ENCODE results near the gene SPIN2B.
"Not testable (repeated sequence)": the region's sequence is repeated elsewhere in the genome, so short reads cannot be mapped to it uniquely, and the experiment has no call there.

The SPIN2B gene
- total RNA-seq, result 2.1 to 3.3 (median 2.7) reads per million in 3 donors

- H3K4me3 ChIP-seq (ENCODE audit: insufficient read depth, low read depth, low read length, poor library complexity, severe bottlenecking), result peak within 1 kb of the TSS; percentile 57
- no peaks in the 10 kb centered on the region for H3K4me1 ChIP-seq (ENCODE audit: control insufficient read depth, insufficient read depth, low read length, poor library complexity, severe bottlenecking)
- no peaks in the 10 kb centered on the region for H3K27me3 ChIP-seq (replicated peaks; ENCODE audit: control insufficient read depth, insufficient read depth, low read length, poor library complexity, severe bottlenecking)
- H3K27ac ChIP-seq (ENCODE audit: insufficient read depth, low read length, poor library complexity, severe bottlenecking), result peak within 1 kb of the TSS; percentile 51
- H3K9me3 ChIP-seq (ENCODE audit: control insufficient read depth, low read length), result no peaks in the 10 kb centered on the region
- peak; percentile 55 to 63 (median 57) for DNase-seq
- no peaks in the 10 kb centered on the region for H3K36me3 ChIP-seq (ENCODE audit: control insufficient read depth, insufficient read depth, low read length)
These were observed at the start of gene SPIN2B for GRCh38 chrX:57121162-57121755. TSS of gene SPIN2B (minus strand) at chrX:57121548.

GRCh38 chrX:57156397-57157049 is 35.2 kb upstream of the SPIN2B start:
- H3K27ac ChIP-seq (ENCODE audit: insufficient read depth, low read length, poor library complexity, severe bottlenecking), result no peak overlapping the region
- no peaks in the 10 kb centered on the region for H3K9me3 ChIP-seq (ENCODE audit: control insufficient read depth, low read length)
- H3K36me3 ChIP-seq (ENCODE audit: control insufficient read depth, insufficient read depth, low read length), result no peaks in the 10 kb centered on the region
- H3K4me1 ChIP-seq (ENCODE audit: control insufficient read depth, insufficient read depth, low read length, poor library complexity, severe bottlenecking), result no peaks in the 10 kb centered on the region
- DNase-seq, result no peak
- H3K4me3 ChIP-seq (ENCODE audit: insufficient read depth, low read depth, low read length, poor library complexity, severe bottlenecking), result no peak overlapping the region
- H3K27me3 ChIP-seq (replicated peaks; ENCODE audit: control insufficient read depth, insufficient read depth, low read length, poor library complexity, severe bottlenecking), result no peaks in the 10 kb centered on the region

DNA sequence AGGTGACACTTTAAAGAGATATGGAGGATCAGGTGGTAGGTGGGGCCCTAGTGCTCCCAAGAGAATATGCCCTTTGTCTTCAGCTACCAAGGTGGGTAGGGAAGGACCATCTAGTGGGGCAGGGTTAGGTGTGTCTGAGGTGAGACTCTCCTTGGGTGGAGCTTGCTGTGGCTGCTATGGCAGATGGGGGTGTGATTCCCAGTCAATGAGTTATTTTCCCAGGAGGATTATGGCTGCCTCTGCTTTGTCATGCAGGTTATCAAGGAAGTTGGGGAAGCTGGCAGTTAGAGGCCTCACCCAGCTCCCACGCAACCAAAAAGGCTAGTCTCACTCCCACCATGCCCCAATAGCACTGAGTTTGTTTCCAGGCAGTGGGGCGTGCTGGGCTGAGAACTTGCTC is 33.8 kb upstream of the SPIN2B start:
- Histone ChIP-seq H3K36me3 (ENCODE audit: control insufficient read depth, insufficient read depth, low read length) (no peaks in the 10 kb centered on the region), H3K4me1 (ENCODE audit: control insufficient read depth, insufficient read depth, low read length, poor library complexity, severe bottlenecking) (no peaks in the 10 kb centered on the region), H3K27me3 (replicated peaks; ENCODE audit: control insufficient read depth, insufficient read depth, low read length, poor library complexity, severe bottlenecking) (no peaks in the 10 kb centered on the region), H3K27ac (ENCODE audit: insufficient read depth, low read length, poor library complexity, severe bottlenecking) (no peak overlapping the region), H3K4me3 (ENCODE audit: insufficient read depth, low read depth, low read length, poor library complexity, severe bottlenecking) (no peak overlapping the region), H3K9me3 (ENCODE audit: control insufficient read depth, low read length) (no peaks in the 10 kb centered on the region)
- DNase-seq, result no peak

GRCh38 chrX:57152222-57152621 is 30.9 kb upstream of the SPIN2B start:
- not testable (repeated sequence) for H3K4me1 ChIP-seq (ENCODE audit: control insufficient read depth, insufficient read depth, low read length, poor library complexity, severe bottlenecking); H3K36me3 ChIP-seq (ENCODE audit: control insufficient read depth, insufficient read depth, low read length); H3K4me3 ChIP-seq (ENCODE audit: insufficient read depth, low read depth, low read length, poor library complexity, severe bottlenecking); H3K27me3 ChIP-seq (replicated peaks; ENCODE audit: control insufficient read depth, insufficient read depth, low read length, poor library complexity, severe bottlenecking); H3K9me3 ChIP-seq (ENCODE audit: control insufficient read depth, low read length); H3K27ac ChIP-seq (ENCODE audit: insufficient read depth, low read length, poor library complexity, severe bottlenecking); DNase-seq

- H3K4me3 ChIP-seq (ENCODE audit: insufficient read depth, low read depth, low read length, poor library complexity, severe bottlenecking), result no peak overlapping the region
- H3K36me3 ChIP-seq (ENCODE audit: control insufficient read depth, insufficient read depth, low read length), result no peaks in the 10 kb centered on the region
- H3K4me1 ChIP-seq (ENCODE audit: control insufficient read depth, insufficient read depth, low read length, poor library complexity, severe bottlenecking), result no peaks in the 10 kb centered on the region
- H3K27ac ChIP-seq (ENCODE audit: insufficient read depth, low read length, poor library complexity, severe bottlenecking), result no peak overlapping the region
- no peak for DNase-seq
- H3K27me3 ChIP-seq (replicated peaks; ENCODE audit: control insufficient read depth, insufficient read depth, low read length, poor library complexity, severe bottlenecking), result no peaks in the 10 kb centered on the region
- H3K9me3 ChIP-seq (ENCODE audit: control insufficient read depth, low read length), result no peaks in the 10 kb centered on the region
These were observed 17.3 kb upstream of the SPIN2B start for GRCh38 chrX:57138674-57139073.

- DNase-seq, result no peak
- Histone ChIP-seq H3K4me1 (ENCODE audit: control insufficient read depth, insufficient read depth, low read length, poor library complexity, severe bottlenecking) (no peaks in the 10 kb centered on the region), H3K27ac (ENCODE audit: insufficient read depth, low read length, poor library complexity, severe bottlenecking) (no peak overlapping the region), H3K36me3 (ENCODE audit: control insufficient read depth, insufficient read depth, low read length) (no peaks in the 10 kb centered on the region), H3K27me3 (replicated peaks; ENCODE audit: control insufficient read depth, insufficient read depth, low read length, poor library complexity, severe bottlenecking) (no peaks in the 10 kb centered on the region), H3K4me3 (ENCODE audit: insufficient read depth, low read depth, low read length, poor library complexity, severe bottlenecking) (no peak overlapping the region), H3K9me3 (ENCODE audit: control insufficient read depth, low read length) (no peaks in the 10 kb centered on the region)
These were observed 16.2 kb upstream of the SPIN2B start for GRCh38 chrX:57137501-57137900.

GRCh38 chrX:57137073-57137472 is 15.7 kb upstream of the SPIN2B start, which contains the start of gene SPIN2A:
TSS of gene SPIN2A (minus strand) at chrX:57137397. CDS start at chrX:57136597, 800 bp downstream.
- not testable (repeated sequence) for H3K36me3 ChIP-seq (ENCODE audit: control insufficient read depth, insufficient read depth, low read length); H3K27ac ChIP-seq (ENCODE audit: insufficient read depth, low read length, poor library complexity, severe bottlenecking); DNase-seq; H3K27me3 ChIP-seq (replicated peaks; ENCODE audit: control insufficient read depth, insufficient read depth, low read length, poor library complexity, severe bottlenecking); H3K4me3 ChIP-seq (ENCODE audit: insufficient read depth, low read depth, low read length, poor library complexity, severe bottlenecking); H3K9me3 ChIP-seq (ENCODE audit: control insufficient read depth, low read length); H3K4me1 ChIP-seq (ENCODE audit: control insufficient read depth, insufficient read depth, low read length, poor library complexity, severe bottlenecking)

GRCh38 chrX:57136589-57136988 is 15.2 kb upstream of the SPIN2B start:
- H3K36me3 ChIP-seq (ENCODE audit: control insufficient read depth, insufficient read depth, low read length); H3K4me1 ChIP-seq (ENCODE audit: control insufficient read depth, insufficient read depth, low read length, poor library complexity, severe bottlenecking); DNase-seq; H3K9me3 ChIP-seq (ENCODE audit: control insufficient read depth, low read length); H3K4me3 ChIP-seq (ENCODE audit: insufficient read depth, low read depth, low read length, poor library complexity, severe bottlenecking); H3K27ac ChIP-seq (ENCODE audit: insufficient read depth, low read length, poor library complexity, severe bottlenecking); H3K27me3 ChIP-seq (replicated peaks; ENCODE audit: control insufficient read depth, insufficient read depth, low read length, poor library complexity, severe bottlenecking): not testable (repeated sequence)

GRCh38 chrX:57135287-57135686 is 13.9 kb upstream of the SPIN2B start:
- Histone ChIP-seq H3K36me3 (ENCODE audit: control insufficient read depth, insufficient read depth, low read length) (no peaks in the 10 kb centered on the region), H3K27me3 (replicated peaks; ENCODE audit: control insufficient read depth, insufficient read depth, low read length, poor library complexity, severe bottlenecking) (no peaks in the 10 kb centered on the region), H3K4me1 (ENCODE audit: control insufficient read depth, insufficient read depth, low read length, poor library complexity, severe bottlenecking) (no peaks in the 10 kb centered on the region), H3K27ac (ENCODE audit: insufficient read depth, low read length, poor library complexity, severe bottlenecking) (no peak overlapping the region), H3K4me3 (ENCODE audit: insufficient read depth, low read depth, low read length, poor library complexity, severe bottlenecking) (no peak overlapping the region), H3K9me3 (ENCODE audit: control insufficient read depth, low read length) (no peaks in the 10 kb centered on the region)
- DNase-seq, result no peak

- no peak for DNase-seq
These were observed 13.4 kb upstream of the SPIN2B start for GRCh38 chrX:57134702-57135101.

More at GRCh38 chrX:57134702-57135101, 13.4 kb upstream of the SPIN2B start:
- H3K4me3 ChIP-seq (ENCODE audit: insufficient read depth, low read depth, low read length, poor library complexity, severe bottlenecking), result no peak overlapping the region
- no peaks in the 10 kb centered on the region for H3K9me3 ChIP-seq (ENCODE audit: control insufficient read depth, low read length)
- no peaks in the 10 kb centered on the region for H3K27me3 ChIP-seq (replicated peaks; ENCODE audit: control insufficient read depth, insufficient read depth, low read length, poor library complexity, severe bottlenecking)
- H3K36me3 ChIP-seq (ENCODE audit: control insufficient read depth, insufficient read depth, low read length), result no peaks in the 10 kb centered on the region
- no peak overlapping the region for H3K27ac ChIP-seq (ENCODE audit: insufficient read depth, low read length, poor library complexity, severe bottlenecking)
- H3K4me1 ChIP-seq (ENCODE audit: control insufficient read depth, insufficient read depth, low read length, poor library complexity, severe bottlenecking), result no peaks in the 10 kb centered on the region

All from effector memory CD4-positive, alpha-beta T cell (primary cell).